Upper lobe of left lung (tissue), 4 donors: ENCODE data around the gene PPP1R9B.

Source experiments
- EP300 ChIP-seq, 4 donors: sonication (generic); formaldehyde crosslinking; IDR thresholded peaks; one replicate each; pipeline ENCODE4 v1.5.1; 2017; ENCODE audit warnings: antibody characterized with exemption in 4 of 4, control low read depth in 2 of 4
- TF ChIP-seq, protein P1 (sequence below), 6 experiments: fragments of 450-650 bp in 4 of 6; fragments of 200-600 bp in 2 of 6; sonication (generic) in 2 of 6; IDR thresholded peaks; one replicate each; pipeline ENCODE4 v1.5.1; 2016 to 2019; ENCODE audit warnings: antibody characterized with exemption in 6 of 6

DNA sequence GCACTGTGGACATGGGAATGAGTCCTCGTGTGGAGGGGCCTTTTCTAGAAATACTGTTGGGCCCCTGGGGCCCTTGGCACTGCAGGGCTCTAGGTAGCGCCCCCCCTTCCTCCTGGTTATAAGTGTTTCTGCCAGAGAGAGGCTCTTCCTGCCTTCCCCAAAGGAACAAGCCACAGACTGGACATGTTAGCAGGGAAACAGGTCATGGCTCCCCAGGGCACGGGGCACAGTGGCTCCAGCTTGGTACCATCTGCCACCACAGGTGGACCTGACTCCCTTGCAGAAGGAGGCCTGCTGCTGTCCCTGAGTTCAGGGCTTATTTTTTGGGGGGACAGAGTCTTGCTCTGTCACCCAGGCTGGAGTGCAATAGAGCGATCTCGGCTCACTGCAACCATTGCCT, 46.5 kb downstream of the PPP1R9B start:
- TF ChIP-seq, protein P1, sequence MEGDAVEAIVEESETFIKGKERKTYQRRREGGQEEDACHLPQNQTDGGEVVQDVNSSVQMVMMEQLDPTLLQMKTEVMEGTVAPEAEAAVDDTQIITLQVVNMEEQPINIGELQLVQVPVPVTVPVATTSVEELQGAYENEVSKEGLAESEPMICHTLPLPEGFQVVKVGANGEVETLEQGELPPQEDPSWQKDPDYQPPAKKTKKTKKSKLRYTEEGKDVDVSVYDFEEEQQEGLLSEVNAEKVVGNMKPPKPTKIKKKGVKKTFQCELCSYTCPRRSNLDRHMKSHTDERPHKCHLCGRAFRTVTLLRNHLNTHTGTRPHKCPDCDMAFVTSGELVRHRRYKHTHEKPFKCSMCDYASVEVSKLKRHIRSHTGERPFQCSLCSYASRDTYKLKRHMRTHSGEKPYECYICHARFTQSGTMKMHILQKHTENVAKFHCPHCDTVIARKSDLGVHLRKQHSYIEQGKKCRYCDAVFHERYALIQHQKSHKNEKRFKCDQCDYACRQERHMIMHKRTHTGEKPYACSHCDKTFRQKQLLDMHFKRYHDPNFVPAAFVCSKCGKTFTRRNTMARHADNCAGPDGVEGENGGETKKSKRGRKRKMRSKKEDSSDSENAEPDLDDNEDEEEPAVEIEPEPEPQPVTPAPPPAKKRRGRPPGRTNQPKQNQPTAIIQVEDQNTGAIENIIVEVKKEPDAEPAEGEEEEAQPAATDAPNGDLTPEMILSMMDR (IDR thresholded peaks at IDR 0.05) = no peak
- TF ChIP-seq EP300 (IDR thresholded peaks at IDR 0.05) = no peak
